Fibroblast of the aortic adventitia (primary cell): ENCODE results near the gene CFDP1. TPM values are rescaled to one million over a fixed set of nuclear protein-coding genes. Genes with fewer than 3 reads are reported as not detected.

ENCODE experiments used
- DNase-seq: peaks from one replicate; pipeline ENCODE4 v3.0.0-alpha.2; 2010; ENCODE audit warnings: low read depth
- H3K4me3 ChIP-seq: 2 replicates; pipeline ENCODE4 v1.5.1; 2011; ENCODE audit warnings: low read depth, mild to moderate bottlenecking, control low read depth, low read length, moderate library complexity
- CTCF ChIP-seq: IDR thresholded peaks from 2 replicates; pipeline ENCODE4 v1.5.1; 2011; ENCODE audit warnings: mild to moderate bottlenecking, low read length, control low read depth, inconsistent platforms; ENCODE audit not compliant: insufficient read depth
- total RNA-seq: library from RNA; depleted of rRNA; stranded (reverse); fragments of >200 nt; gene quantifications from 2 replicates; pipeline ENCODE4 v1.2.3, GENCODE V29; 2012; ENCODE audit warnings: low replicate concordance

Gene CFDP1
- total RNA-seq, 1 donor: 47.0 TPM

GRCh38 chr16:75308011-75308410, 125.3 kb downstream of the CFDP1 start:
- H3K4me3 ChIP-seq: no peak overlapping the region
- no peak for DNase-seq
- TF ChIP-seq CTCF: no peak

- no peak for DNase-seq
- H3K4me3 ChIP-seq: no peak overlapping the region
- no peak for TF ChIP-seq CTCF
Observed at GRCh38 chr16:75307506-75307905, 125.8 kb downstream of the CFDP1 start.

- no peak overlapping the region for H3K4me3 ChIP-seq
- TF ChIP-seq CTCF: no peak
- DNase-seq: peak; percentile 11
Observed at GRCh38 chr16:75306099-75306762, 127.1 kb downstream of the CFDP1 start.

- TF ChIP-seq CTCF: no peak
- H3K4me3 ChIP-seq: peak overlapping the region; percentile 15
- peak; percentile 100 for DNase-seq
Observed at GRCh38 chr16:75305364-75306098, 127.8 kb downstream of the CFDP1 start.

- peak overlapping the region; percentile 15 for H3K4me3 ChIP-seq
- peak; percentile 32 for TF ChIP-seq CTCF
- peak; percentile 94 for DNase-seq
Observed at GRCh38 chr16:75304521-75305363, 128.6 kb downstream of the CFDP1 start.

- peak; percentile 19 for DNase-seq
Observed at GRCh38 chr16:75301804-75302203, 131.5 kb downstream of the CFDP1 start.

More at GRCh38 chr16:75301804-75302203, 131.5 kb downstream of the CFDP1 start:
- H3K4me3 ChIP-seq: no peak overlapping the region
- no peak for TF ChIP-seq CTCF
